ENCODE measurements around the gene TBC1D5.
A peak's percentile ranks its signal among the peaks of the same experiment; 100 is the strongest.
"Not testable (repeated sequence)": the region's sequence is repeated elsewhere in the genome, so short reads cannot be mapped to it uniquely, and the experiment has no call there.

The TBC1D5 gene

GRCh38 chr3:17742102-17742879 is at the start of gene TBC1D5:
TBC1D5 (minus strand) TSS chr3:17742631; CDS start chr3:17508570, 234,061 bp downstream.
- no peaks in the 10 kb centered on the region for H3K9me3 Mint-ChIP-seq
- no peaks in the 10 kb centered on the region for H3K27me3 Mint-ChIP-seq (ENCODE audit: low read depth)
- H3K4me3 Mint-ChIP-seq, result peak within 1 kb of the TSS; percentile 91
- peaks cover 5% of the 10 kb centered on the region for H3K36me3 Mint-ChIP-seq (ENCODE audit: low read depth)
- peaks cover 27% of the 10 kb centered on the region for H3K4me1 Mint-ChIP-seq (ENCODE audit: low read depth)
- peak within 1 kb of the TSS; percentile 95 for H3K27ac Mint-ChIP-seq

- Mint-ChIP-seq H3K36me3 (ENCODE audit: low read depth) (peaks cover 46% of the 10 kb centered on the region), H3K27me3 (ENCODE audit: low read depth) (no peaks in the 10 kb centered on the region), H3K27ac (no peak overlapping the region), H3K4me3 (no peak overlapping the region), H3K4me1 (ENCODE audit: low read depth) (peaks cover 15% of the 10 kb centered on the region), H3K9me3 (peaks cover 39% of the 10 kb centered on the region)
Measured at GRCh38 chr3:17783426-17783825, 41.0 kb upstream of the TBC1D5 start.

- Mint-ChIP-seq H3K27me3 (ENCODE audit: low read depth) (no peaks in the 10 kb centered on the region), H3K4me3 (no peak overlapping the region), H3K27ac (no peak overlapping the region), H3K9me3 (peaks cover 36% of the 10 kb centered on the region), H3K4me1 (ENCODE audit: low read depth) (peaks cover 16% of the 10 kb centered on the region), H3K36me3 (ENCODE audit: low read depth) (peaks cover 47% of the 10 kb centered on the region)
Measured at GRCh38 chr3:17782751-17783150, 40.3 kb upstream of the TBC1D5 start.

- not testable (repeated sequence) for H3K4me3 Mint-ChIP-seq; H3K27me3 Mint-ChIP-seq (ENCODE audit: low read depth); H3K27ac Mint-ChIP-seq
- Mint-ChIP-seq H3K4me1 (ENCODE audit: low read depth) (peaks cover 32% of the 10 kb centered on the region), H3K9me3 (peaks cover 28% of the 10 kb centered on the region), H3K36me3 (ENCODE audit: low read depth) (peaks cover 64% of the 10 kb centered on the region)
Measured at GRCh38 chr3:17780369-17780768, 37.9 kb upstream of the TBC1D5 start.

- H3K4me1 Mint-ChIP-seq (ENCODE audit: low read depth), result peaks cover 40% of the 10 kb centered on the region
- peaks cover 29% of the 10 kb centered on the region for H3K9me3 Mint-ChIP-seq
- H3K4me3 Mint-ChIP-seq, result peak overlapping the region; percentile 49
- not testable (repeated sequence) for H3K27ac Mint-ChIP-seq; H3K27me3 Mint-ChIP-seq (ENCODE audit: low read depth)
- peaks cover 66% of the 10 kb centered on the region for H3K36me3 Mint-ChIP-seq (ENCODE audit: low read depth)
Measured at GRCh38 chr3:17779304-17780250, 37.1 kb upstream of the TBC1D5 start.

GRCh38 chr3:17777326-17777725 is 34.9 kb upstream of the TBC1D5 start:
- H3K36me3 Mint-ChIP-seq (ENCODE audit: low read depth), result peaks cover 62% of the 10 kb centered on the region
- H3K4me3 Mint-ChIP-seq; H3K27ac Mint-ChIP-seq; H3K27me3 Mint-ChIP-seq (ENCODE audit: low read depth): not testable (repeated sequence)
- peaks cover 40% of the 10 kb centered on the region for H3K4me1 Mint-ChIP-seq (ENCODE audit: low read depth)
- H3K9me3 Mint-ChIP-seq, result peaks cover 31% of the 10 kb centered on the region

GRCh38 chr3:17775073-17775472 is 32.6 kb upstream of the TBC1D5 start:
- peaks cover 21% of the 10 kb centered on the region for H3K9me3 Mint-ChIP-seq
- peaks cover 12% of the 10 kb centered on the region for H3K27me3 Mint-ChIP-seq (ENCODE audit: low read depth)
- H3K4me1 Mint-ChIP-seq (ENCODE audit: low read depth), result peaks cover 43% of the 10 kb centered on the region
- peak overlapping the region; percentile 86 for H3K27ac Mint-ChIP-seq
- H3K36me3 Mint-ChIP-seq (ENCODE audit: low read depth), result peaks cover 46% of the 10 kb centered on the region
- H3K4me3 Mint-ChIP-seq, result peak overlapping the region; percentile 83

GRCh38 chr3:17774180-17774910 is 31.9 kb upstream of the TBC1D5 start:
- Mint-ChIP-seq H3K27me3 (ENCODE audit: low read depth) (peaks cover 16% of the 10 kb centered on the region), H3K4me1 (ENCODE audit: low read depth) (peaks cover 36% of the 10 kb centered on the region), H3K36me3 (ENCODE audit: low read depth) (peaks cover 42% of the 10 kb centered on the region), H3K4me3 (peak overlapping the region; percentile 83), H3K27ac (peak overlapping the region; percentile 86), H3K9me3 (peaks cover 15% of the 10 kb centered on the region)

- Mint-ChIP-seq H3K4me3 (no peak overlapping the region), H3K4me1 (ENCODE audit: low read depth) (peaks cover 31% of the 10 kb centered on the region)
Measured at GRCh38 chr3:17772556-17772955, 30.1 kb upstream of the TBC1D5 start.

GRCh38 chr3:17771177-17772017 is 29.0 kb upstream of the TBC1D5 start:
- H3K4me3 Mint-ChIP-seq, result no peak overlapping the region
- H3K27me3 Mint-ChIP-seq (ENCODE audit: low read depth), result peaks cover 16% of the 10 kb centered on the region
- peaks cover 25% of the 10 kb centered on the region for H3K4me1 Mint-ChIP-seq (ENCODE audit: low read depth)
- H3K36me3 Mint-ChIP-seq (ENCODE audit: low read depth), result peaks cover 19% of the 10 kb centered on the region
- H3K27ac Mint-ChIP-seq, result no peak overlapping the region
- peaks cover 12% of the 10 kb centered on the region for H3K9me3 Mint-ChIP-seq

More at GRCh38 chr3:17772556-17772955, 30.1 kb upstream of the TBC1D5 start:
- Mint-ChIP-seq H3K36me3 (ENCODE audit: low read depth) (peaks cover 30% of the 10 kb centered on the region), H3K9me3 (peaks cover 15% of the 10 kb centered on the region), H3K27ac (no peak overlapping the region), H3K27me3 (ENCODE audit: low read depth) (peaks cover 16% of the 10 kb centered on the region)

GRCh38 chr3:17770682-17771081 is 28.3 kb upstream of the TBC1D5 start:
- peaks cover 17% of the 10 kb centered on the region for H3K27me3 Mint-ChIP-seq (ENCODE audit: low read depth)
- peaks cover 12% of the 10 kb centered on the region for H3K9me3 Mint-ChIP-seq
- peaks cover 14% of the 10 kb centered on the region for H3K36me3 Mint-ChIP-seq (ENCODE audit: low read depth)
- no peak overlapping the region for H3K27ac Mint-ChIP-seq
- peaks cover 18% of the 10 kb centered on the region for H3K4me1 Mint-ChIP-seq (ENCODE audit: low read depth)
- no peak overlapping the region for H3K4me3 Mint-ChIP-seq

GRCh38 chr3:17765819-17766472 is 23.5 kb upstream of the TBC1D5 start:
- Mint-ChIP-seq H3K36me3 (ENCODE audit: low read depth) (peaks cover 4% of the 10 kb centered on the region), H3K9me3 (no peaks in the 10 kb centered on the region), H3K4me1 (ENCODE audit: low read depth) (no peaks in the 10 kb centered on the region), H3K4me3 (no peak overlapping the region), H3K27ac (no peak overlapping the region), H3K27me3 (ENCODE audit: low read depth) (peaks cover 27% of the 10 kb centered on the region)

GRCh38 chr3:17761563-17761962 is 19.1 kb upstream of the TBC1D5 start:
- H3K27ac Mint-ChIP-seq, result no peak overlapping the region
- no peaks in the 10 kb centered on the region for H3K36me3 Mint-ChIP-seq (ENCODE audit: low read depth)
- H3K27me3 Mint-ChIP-seq (ENCODE audit: low read depth), result peaks cover 33% of the 10 kb centered on the region
- H3K4me1 Mint-ChIP-seq (ENCODE audit: low read depth), result no peaks in the 10 kb centered on the region
- H3K4me3 Mint-ChIP-seq, result no peak overlapping the region
- no peaks in the 10 kb centered on the region for H3K9me3 Mint-ChIP-seq

All from T-helper 1 cell treated with Interleukin-12 subunit alpha and Interleukin-12 subunit beta and Interleukin-4 antibody, amounts not matched to agents 30 μg/mL and 1 μg/mL, for 36 hours (primary cell).